HS-27A (cell line): ENCODE measurements around the gene ADGB.
"Not testable (repeated sequence)": the region's sequence is repeated elsewhere in the genome, so short reads cannot be mapped to it uniquely, and the experiment has no call there.

Source experiments
- DNase-seq: peaks from one replicate; pipeline ENCODE4 v3.0.0-alpha.2; 2012; ENCODE audit warnings: low read depth, missing footprints

The ADGB gene

DNA sequence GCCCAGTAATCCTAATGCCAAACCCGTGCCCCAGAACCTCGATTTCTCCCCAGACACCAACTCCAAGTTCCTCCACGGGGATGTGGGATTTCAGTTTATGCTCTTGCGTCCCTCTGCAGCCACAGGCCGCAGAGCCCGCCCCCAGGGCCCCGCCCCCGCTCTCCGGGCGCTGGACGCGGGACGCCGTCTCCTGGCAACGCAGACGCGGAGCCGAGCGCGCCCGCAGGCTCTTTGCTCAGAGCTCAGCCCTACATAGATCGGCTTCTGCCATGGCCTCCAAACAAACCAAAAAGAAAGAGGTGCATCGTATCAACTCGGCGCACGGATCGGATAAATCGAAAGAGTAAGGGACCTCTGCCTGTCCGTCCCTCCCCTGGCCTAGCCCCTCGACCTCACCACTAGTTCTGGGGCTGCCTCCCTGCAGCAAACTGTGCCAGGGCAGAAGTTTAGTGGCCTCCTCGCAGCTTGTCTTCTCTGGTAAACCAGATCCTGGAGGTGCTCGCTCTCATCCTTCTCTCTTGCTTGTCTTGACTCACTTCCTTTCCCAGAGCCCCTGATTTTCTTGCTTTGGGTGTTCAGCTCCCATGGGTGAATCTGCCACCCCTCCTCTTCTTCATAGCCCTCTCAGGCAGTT is at the start of gene ADGB:
Gene ADGB (plus strand): TSS at position 201 of the 634 bp plus-strand sequence. CDS start 69 bp downstream, at position 270.
- DNase-seq: no peak

DNA sequence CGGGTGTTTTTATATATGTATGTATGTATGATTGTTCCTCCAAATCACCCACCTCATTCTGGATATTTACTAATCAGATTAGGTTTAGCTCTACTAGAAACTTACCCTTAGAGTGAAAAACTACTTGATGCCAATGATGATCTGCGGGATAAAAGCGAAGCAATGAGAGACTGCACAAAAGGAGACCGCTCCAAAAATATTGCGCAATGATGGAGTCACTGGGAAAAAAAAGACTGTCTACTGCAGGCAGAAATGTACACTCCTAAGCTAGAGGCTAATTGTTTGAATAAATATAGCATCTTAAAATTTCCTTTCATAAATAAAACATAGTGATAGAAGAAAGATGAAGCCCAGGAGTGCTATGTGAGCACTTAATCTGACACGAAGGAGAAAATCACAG is 47.9 kb upstream of the ADGB start:
- DNase-seq: no peak

DNA sequence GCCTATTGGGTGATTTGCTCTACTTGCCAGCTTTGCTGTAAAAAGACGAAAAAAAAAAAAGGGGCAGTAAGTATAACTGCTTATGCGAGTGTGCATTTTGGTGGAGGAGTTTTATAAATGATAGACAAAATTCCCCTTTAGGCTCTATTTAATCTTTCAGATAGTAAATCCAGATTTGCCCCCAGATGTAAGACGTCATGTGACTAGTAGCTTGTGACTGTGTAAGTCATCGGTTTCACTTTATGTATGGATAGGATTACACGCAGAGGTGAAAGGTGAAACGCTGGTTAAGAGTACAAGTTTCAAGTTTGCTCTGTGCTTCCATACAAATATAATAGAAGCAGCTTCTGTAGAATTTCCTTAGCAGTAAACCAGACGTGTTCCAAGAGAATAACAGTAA is 47.2 kb upstream of the ADGB start:
- no peak for DNase-seq

- DNase-seq: no peak
These were observed 45.2 kb upstream of the ADGB start for GRCh38 chr6:146553377-146554135.

- no peak for DNase-seq
These were observed 38.2 kb upstream of the ADGB start for GRCh38 chr6:146560607-146561006.

GRCh38 chr6:146566661-146567060 is 32.1 kb upstream of the ADGB start:
- not testable (repeated sequence) for DNase-seq

GRCh38 chr6:146568619-146569018 is 30.2 kb upstream of the ADGB start:
- not testable (repeated sequence) for DNase-seq

GRCh38 chr6:146574211-146574610 is 24.6 kb upstream of the ADGB start:
- DNase-seq: no peak

- no peak for DNase-seq
These were observed 20.7 kb upstream of the ADGB start for GRCh38 chr6:146578054-146578453.

DNA sequence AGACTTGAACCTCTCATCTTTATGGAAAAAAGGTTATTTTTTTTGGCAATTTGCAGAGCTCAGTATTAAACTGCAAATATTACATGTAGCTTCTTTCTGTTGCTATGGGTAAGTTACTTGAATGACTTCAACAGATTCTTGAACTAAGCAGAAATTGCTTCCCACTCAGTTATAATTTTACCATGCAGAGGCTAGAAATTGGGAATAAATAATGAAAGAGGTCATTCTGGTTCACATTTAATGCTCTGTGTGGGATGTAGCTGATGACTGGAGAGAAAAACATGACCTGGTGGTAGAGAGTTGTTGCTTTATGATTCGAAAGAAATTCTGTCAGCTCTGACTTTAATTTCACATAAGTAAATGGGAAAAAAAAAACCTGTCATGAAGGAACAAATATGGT is 16.8 kb upstream of the ADGB start:
- no peak for DNase-seq

- DNase-seq: no peak
These were observed 15.9 kb upstream of the ADGB start for GRCh38 chr6:146582857-146583256.

DNA sequence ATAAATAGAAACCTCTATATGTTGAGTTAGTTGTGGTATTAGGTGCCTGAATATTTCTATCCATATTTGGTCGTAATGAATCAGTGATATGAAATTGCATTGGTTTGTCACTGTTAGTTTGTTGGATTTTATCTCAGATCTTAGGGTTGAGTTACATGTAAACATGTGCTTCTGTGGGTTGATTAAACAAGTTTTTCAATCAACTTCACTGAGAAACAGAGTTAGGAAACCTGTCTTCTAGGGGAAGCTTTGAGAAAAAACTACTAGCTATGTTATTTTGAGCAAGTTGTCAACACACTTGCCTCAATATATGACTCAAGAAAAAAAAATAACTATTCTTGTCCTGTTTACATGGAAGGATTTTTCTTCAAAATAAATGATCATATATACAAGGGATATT is 14.8 kb upstream of the ADGB start:
- no peak for DNase-seq

DNA sequence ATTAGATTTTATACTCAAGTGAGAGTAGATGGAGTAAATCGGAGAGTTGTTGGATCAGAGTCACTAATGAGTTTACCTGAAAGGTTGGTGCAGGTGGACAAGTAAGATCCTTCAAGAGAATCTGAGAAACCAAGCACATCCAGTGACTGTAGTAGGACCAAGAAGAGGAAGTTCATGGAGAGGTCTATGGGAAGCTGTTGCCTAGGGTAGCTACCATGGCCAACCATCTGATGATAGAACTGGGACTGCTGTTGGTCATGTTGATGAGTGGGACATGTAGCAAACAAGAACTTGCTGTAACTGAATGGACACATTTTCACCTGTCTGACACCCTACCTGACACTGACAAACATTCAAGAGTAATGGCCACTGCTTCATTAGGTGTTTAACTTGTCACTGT is 11.3 kb upstream of the ADGB start:
- no peak for DNase-seq

GRCh38 chr6:146590492-146590891 is 8.3 kb upstream of the ADGB start:
- no peak for DNase-seq

GRCh38 chr6:146592451-146592850 is 6.3 kb upstream of the ADGB start:
- DNase-seq: no peak

GRCh38 chr6:146593986-146594385 is 4.8 kb upstream of the ADGB start:
- DNase-seq: no peak

DNA sequence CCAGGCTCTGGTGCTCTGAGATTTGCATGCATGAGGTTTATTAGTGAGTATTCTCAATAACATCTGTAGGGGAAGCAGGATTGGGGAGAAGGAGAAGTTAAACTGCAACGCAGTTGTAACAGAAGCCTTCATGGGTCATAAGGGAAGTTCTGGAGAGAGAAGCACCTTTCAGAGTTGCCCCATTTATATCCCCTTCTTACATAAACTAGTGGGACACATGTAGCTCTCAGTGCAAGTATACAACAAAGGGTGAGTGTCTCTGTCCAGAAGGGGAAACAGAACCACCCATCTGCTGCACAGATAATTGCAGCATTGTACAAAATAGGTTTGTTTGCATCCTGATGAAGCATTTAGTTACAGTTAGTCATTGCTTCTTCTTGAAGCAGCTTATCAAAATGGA is 4.3 kb upstream of the ADGB start:
- DNase-seq: no peak

DNA sequence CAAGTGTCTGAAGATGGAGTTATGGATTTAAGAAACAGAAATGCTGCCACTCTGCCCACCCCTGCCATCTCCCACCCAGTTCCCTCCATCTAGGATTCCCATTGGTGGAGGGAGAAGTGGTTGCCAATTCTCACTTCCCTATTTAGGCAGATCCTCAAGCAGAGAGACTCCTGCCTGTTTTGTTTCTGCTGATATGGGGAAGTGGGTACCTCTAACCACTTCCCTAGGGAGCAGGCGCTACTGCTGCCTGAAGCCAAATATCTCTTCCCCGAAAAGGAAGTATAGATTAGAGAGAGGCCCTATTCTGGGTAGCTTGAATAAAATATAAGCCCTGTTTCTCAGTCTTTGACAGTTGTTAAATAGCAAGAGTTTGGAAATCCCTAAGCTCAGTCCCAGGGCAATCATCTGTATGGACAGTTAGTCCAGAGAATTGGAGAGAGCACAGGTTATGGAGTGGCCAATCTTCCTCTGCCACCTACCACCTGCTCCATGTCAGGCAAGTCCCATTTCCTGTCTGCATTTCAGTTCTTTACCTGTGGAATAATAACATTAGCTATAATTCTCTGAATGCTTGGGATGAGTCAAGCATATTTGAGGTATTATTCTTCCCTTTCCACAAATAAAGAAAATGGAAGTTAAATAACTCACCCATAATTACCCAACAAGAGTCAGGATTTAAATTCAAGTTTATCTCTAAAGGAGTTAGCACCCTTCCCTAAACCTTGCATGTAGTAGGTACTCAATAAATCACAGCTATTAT is 2.6 kb upstream of the ADGB start:
- no peak for DNase-seq

DNA sequence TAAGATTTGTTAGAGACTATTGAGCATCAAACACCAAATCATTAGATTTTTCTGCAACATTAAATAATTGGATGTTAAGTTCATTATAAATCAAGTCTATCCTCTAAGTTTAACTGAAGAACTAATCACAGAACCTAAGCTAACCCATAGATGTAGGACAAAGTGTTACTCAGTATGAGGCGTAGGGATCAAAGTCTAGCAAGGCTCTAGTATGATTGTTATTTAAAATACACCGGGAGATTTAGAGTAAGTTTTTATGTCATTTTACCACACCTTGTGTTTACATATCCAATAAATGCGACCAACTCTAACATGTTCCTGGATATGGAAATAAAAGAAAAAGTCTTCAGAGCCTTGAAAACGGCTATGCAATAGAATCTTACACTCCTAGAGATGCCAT is 2.6 kb downstream of the ADGB start:
- DNase-seq: no peak

- no peak for DNase-seq
These were observed 3.8 kb downstream of the ADGB start for GRCh38 chr6:146602526-146602925.

GRCh38 chr6:146613947-146614346 is 15.2 kb downstream of the ADGB start:
- DNase-seq: no peak

DNA sequence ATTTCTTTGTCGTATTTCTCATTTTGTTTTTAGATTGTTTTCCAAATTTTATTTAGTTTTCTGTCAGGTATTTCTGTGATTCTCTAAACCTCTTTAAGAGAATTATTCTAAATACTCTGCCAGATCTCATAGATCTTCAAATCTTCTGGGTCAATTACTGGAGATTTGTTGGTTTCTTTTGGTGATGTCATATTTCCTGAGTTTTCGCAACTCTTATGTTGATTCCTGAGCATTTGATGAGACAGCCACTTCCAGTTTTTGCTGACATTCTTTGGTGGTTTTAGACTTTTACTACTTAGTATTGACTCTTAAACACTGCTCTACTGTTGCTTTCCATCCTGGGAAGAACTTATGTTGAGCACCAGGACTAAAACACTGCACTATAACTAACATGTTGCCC is 21.9 kb downstream of the ADGB start:
- DNase-seq: no peak

- no peak for DNase-seq
These were observed 29.6 kb downstream of the ADGB start for GRCh38 chr6:146628350-146628749.
